Measurements from ENCODE around the gene DUXB.

DUXB gene

DNA sequence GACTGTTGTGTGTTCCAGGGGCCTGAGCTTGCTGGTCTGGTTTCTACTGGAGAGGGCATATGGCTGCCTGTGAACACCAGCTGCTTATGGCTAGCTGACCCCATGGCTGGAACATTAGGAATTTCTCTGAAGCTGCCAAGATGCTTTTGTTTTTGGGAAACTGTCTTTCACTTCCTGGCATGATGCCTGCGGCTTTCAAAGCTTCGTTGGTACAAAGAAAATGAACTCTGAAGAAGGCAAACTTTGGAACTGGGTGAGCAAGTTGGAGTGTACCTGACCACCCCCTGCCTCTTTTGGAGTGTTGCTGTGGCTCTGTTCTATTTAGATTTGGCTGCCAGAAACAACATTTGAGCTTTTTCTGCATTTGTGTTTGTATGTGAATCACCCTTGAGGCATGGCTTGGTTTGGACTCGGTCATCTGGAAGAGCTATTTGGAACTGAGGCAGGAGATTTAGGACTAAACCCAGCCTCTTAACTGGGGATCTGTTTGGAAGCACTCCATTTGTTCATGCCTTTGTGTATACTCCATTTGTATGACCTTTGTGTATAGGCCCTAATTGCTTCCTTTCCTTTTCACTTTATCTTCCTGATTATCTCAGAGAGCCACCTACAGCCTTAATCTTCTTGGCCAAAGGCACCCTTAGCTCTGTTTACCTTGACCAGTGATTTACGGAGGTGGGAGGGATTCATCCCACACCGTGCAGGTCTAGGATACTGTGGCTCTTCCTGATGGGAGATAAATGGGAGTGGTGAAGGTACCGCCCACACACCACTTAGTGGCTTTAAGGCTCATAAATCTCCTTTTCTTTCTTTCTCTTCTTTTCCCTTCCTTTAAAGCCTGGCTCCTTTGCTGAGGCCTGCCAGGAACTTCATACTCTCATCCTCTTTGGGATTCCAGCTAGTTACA is 32.3 kb upstream of the DUXB start:
- peak; percentile 21 for DNase-seq (ENCODE audit: low read depth)
- TF ChIP-seq, protein P1, sequence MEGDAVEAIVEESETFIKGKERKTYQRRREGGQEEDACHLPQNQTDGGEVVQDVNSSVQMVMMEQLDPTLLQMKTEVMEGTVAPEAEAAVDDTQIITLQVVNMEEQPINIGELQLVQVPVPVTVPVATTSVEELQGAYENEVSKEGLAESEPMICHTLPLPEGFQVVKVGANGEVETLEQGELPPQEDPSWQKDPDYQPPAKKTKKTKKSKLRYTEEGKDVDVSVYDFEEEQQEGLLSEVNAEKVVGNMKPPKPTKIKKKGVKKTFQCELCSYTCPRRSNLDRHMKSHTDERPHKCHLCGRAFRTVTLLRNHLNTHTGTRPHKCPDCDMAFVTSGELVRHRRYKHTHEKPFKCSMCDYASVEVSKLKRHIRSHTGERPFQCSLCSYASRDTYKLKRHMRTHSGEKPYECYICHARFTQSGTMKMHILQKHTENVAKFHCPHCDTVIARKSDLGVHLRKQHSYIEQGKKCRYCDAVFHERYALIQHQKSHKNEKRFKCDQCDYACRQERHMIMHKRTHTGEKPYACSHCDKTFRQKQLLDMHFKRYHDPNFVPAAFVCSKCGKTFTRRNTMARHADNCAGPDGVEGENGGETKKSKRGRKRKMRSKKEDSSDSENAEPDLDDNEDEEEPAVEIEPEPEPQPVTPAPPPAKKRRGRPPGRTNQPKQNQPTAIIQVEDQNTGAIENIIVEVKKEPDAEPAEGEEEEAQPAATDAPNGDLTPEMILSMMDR (IDR thresholded peaks at IDR 0.05; ENCODE audit: control insufficient read depth, insufficient read depth, low read depth, low read length, missing control alignments) = no peak
- H3K4me3 ChIP-seq (ENCODE audit: control insufficient read depth, low read depth, low read length) = no peak overlapping the region

DNA sequence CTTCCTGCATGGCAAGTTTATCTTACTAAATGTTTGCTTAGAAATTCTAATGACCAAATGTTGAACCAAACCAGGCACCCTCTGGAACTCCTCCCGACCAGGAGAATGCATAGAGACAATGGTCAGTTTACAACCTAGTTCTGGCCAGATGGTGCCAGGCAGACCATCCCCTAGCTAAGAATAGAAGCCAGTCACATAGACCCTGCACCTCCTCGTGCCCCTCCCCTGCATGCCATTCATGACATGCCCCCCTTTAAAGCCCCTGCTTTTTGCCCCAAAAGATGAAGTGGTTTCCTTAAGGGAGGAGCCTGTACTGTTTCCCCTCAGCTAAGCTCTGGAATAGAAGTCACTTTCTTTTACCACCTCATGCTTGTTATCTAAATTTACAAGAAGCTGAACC is 31.6 kb upstream of the DUXB start:
- no peak for DNase-seq (ENCODE audit: low read depth)
- no peak overlapping the region for H3K4me3 ChIP-seq (ENCODE audit: control insufficient read depth, low read depth, low read length)
- TF ChIP-seq, protein P1 (IDR thresholded peaks at IDR 0.05; ENCODE audit: control insufficient read depth, insufficient read depth, low read depth, low read length, missing control alignments) = no peak

DNA sequence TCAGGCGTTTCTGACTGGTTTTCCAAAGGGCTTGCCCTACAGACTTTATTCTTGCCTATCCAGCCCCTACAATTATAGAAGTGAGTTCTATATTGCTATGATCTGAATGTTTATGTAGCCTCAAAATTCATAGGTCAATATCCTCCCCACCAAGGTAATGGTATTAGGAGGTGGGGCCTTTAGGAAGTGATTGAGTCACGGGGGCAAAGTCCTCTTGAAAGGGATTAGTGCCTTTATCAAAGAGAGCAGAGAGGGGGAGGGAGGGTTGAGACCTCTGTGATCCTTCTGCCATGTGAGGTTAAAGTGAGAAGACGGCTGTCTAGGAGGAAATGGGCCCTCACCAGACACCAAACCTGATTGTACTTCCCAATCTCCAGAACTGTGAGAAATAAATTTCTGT is 26.0 kb upstream of the DUXB start:
- TF ChIP-seq, protein P1 (IDR thresholded peaks at IDR 0.05; ENCODE audit: control insufficient read depth, insufficient read depth, low read depth, low read length, missing control alignments) = no peak
- no peak for DNase-seq (ENCODE audit: low read depth)
- H3K4me3 ChIP-seq (ENCODE audit: control insufficient read depth, low read depth, low read length) = no peak overlapping the region

DNA sequence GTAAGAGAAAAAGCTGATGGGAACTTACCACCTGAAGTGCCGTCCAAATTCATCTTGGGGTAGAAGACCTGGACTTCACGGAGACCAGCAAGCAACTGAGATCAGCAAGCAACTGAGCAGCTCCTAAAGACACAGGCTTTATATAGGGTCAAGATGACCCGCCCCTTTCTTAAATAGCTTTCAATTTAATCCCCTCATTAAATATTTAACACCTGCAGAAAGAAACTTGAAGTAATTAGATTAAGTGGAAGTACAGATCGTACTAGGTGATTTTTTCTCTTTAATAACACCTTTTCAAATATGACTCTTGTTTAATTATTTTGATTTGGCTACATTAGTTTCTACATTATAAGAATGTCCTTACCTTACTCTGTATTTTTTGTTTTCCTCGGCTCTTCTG is 25.1 kb upstream of the DUXB start, which contains the start of gene CPHXL:
Gene CPHXL (minus strand): TSS at position 101 of the 400 bp plus-strand sequence. CDS start 48 bp downstream, at position 53.
- DNase-seq (ENCODE audit: low read depth) = no peak
- TF ChIP-seq, protein P1 (IDR thresholded peaks at IDR 0.05; ENCODE audit: control insufficient read depth, insufficient read depth, low read depth, low read length, missing control alignments) = no peak
- H3K4me3 ChIP-seq (ENCODE audit: control insufficient read depth, low read depth, low read length) = no peak within 1 kb of the TSS

DNA sequence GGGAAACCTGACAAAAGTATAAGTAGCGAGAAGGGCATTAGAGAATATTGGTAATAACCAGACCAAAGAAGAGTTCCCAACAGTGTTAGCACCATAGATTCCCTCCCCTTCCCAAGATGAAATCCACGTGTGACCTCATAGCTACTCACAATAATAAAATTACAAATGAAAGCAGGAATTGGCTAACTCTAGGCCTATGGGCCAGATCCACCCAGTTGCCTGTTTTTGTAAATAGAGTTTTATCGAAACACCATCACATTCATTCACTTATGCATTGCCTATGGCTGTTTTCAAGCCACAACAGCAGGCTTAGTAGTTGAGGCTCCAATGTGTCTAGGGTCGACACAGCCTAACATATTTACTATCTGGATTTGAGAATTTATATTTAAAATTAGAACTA is 17.2 kb upstream of the DUXB start:
- no peak for DNase-seq (ENCODE audit: low read depth)
- TF ChIP-seq, protein P1 (IDR thresholded peaks at IDR 0.05; ENCODE audit: control insufficient read depth, insufficient read depth, low read depth, low read length, missing control alignments) = no peak
- H3K4me3 ChIP-seq (ENCODE audit: control insufficient read depth, low read depth, low read length) = no peak overlapping the region

DNA sequence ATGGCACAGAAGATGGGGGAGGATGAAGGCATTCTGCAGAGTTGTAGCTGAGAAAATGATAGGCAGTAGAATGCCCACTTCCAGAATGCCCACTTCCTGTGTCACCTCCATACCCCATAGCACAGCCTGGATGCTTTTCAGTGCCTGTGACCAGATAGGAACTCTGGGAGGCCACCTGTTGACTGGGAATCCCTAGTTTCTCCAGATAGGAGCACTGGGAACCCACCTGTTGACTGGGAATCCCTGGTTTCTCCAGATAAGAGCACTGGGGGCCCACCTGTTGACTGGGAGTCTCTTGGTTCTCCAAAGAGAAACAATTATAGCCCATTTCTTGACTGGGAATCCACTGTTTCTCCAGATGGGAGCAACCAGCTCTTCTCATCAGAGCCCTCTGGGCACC is 13.4 kb upstream of the DUXB start:
- TF ChIP-seq, protein P1 (IDR thresholded peaks at IDR 0.05; ENCODE audit: control insufficient read depth, insufficient read depth, low read depth, low read length, missing control alignments) = no peak
- H3K4me3 ChIP-seq (ENCODE audit: control insufficient read depth, low read depth, low read length) = no peak overlapping the region
- no peak for DNase-seq (ENCODE audit: low read depth)
